HG03432 (cell line): Measurements from ENCODE around the gene RHBDD3.
"Not testable (repeated sequence)": the region's sequence is repeated elsewhere in the genome, so short reads cannot be mapped to it uniquely, and the experiment has no call there.

Experiments used
- ATAC-seq: cut with Tn5 transposase; IDR thresholded peaks from one replicate; pipeline ENCODE4 v1.9.1; 2021; ENCODE audit warnings: mild to moderate bottlenecking, moderate library complexity; ENCODE audit not compliant: unreplicated experiment

Gene RHBDD3

GRCh38 chr22:29219409-29219782, 48.4 kb downstream of the RHBDD3 start:
- not testable (repeated sequence) for ATAC-seq

GRCh38 chr22:29218758-29219408, 48.9 kb downstream of the RHBDD3 start:
- ATAC-seq, result no peak

DNA sequence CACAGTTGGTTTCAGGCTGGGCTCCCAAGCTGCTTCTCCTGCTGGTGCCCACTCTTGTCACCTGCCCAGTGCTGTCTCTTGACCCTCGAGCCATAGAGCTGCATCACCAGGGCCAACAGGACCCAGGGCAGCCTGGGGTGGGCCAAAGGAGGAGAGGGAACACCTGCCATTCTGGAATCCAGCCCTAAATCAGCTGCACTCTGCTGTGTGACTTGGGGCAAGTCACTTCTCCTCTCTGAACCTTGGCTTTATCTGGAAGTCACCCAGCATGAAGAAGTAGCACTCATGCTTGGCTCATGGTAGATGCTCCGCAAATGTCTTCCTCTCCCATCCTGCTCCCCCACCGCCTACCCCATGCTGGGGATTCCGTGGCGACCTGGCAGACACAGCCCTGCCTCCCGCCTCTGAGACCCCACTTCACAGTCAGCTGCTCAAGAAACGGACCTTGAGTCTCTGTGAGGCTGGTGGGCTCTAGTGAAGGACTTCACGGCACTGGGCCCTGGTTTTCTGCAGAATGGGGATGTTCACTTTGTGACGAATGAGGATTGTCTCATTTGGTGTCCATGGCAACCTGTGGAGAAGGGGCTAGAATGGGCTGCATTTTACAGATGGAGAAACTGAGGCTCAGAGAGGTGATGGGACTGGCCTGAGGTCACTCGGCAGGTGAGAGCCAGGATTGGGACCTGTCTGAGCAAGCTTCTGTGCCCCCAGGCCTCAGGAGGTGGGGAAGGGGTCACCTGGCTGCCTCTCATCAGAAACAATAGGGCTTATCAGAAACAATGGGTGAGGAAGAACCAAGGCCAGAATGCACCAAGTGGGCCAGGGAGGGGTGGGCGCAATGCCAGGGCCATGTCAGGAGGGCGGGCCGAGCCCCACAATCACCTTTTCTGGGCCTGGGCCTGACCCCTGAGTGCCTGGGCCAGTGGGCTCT, 49.7 kb downstream of the RHBDD3 start:
- no peak for ATAC-seq

DNA sequence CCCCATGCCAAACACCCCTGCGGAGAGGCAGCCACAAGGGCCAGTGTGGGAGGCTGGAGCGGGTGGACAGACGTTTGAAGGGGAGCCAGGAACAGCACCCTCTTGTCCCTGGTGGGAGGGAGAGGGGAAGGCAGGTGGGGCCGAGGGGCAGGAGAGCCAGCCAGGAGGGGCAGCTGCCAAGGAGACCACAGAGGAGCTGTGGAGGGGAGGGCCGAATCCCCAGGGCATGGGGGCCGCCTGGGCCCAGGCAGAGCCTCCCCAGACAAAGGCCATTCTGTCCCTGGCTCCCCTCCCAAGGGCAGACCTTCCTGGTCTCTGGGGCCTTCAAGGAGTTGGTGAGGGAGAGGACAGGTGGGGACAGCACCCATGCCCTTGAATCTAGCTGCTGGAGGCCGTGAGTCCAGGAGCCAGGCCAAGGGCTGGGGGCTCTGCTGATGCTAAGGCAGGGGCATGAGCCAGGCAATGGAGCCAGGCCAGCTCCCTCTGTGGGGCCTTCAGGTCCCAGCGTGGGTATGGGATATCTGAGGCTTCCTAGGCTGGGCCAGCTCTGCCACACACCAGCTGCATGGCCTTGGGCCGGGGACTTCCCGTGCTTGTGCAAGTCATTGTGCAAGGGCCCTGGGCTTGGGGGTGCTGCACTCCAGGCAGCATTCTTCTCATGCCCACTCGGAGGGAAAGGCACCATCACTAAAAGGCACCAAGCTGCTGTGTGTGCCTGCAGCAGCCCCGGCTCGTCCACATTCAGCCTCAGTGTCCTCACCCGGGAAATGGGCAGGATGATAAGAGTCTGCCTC, 50.7 kb downstream of the RHBDD3 start:
- ATAC-seq, result no peak

GRCh38 chr22:29216011-29216872, 51.5 kb downstream of the RHBDD3 start:
- no peak for ATAC-seq

DNA sequence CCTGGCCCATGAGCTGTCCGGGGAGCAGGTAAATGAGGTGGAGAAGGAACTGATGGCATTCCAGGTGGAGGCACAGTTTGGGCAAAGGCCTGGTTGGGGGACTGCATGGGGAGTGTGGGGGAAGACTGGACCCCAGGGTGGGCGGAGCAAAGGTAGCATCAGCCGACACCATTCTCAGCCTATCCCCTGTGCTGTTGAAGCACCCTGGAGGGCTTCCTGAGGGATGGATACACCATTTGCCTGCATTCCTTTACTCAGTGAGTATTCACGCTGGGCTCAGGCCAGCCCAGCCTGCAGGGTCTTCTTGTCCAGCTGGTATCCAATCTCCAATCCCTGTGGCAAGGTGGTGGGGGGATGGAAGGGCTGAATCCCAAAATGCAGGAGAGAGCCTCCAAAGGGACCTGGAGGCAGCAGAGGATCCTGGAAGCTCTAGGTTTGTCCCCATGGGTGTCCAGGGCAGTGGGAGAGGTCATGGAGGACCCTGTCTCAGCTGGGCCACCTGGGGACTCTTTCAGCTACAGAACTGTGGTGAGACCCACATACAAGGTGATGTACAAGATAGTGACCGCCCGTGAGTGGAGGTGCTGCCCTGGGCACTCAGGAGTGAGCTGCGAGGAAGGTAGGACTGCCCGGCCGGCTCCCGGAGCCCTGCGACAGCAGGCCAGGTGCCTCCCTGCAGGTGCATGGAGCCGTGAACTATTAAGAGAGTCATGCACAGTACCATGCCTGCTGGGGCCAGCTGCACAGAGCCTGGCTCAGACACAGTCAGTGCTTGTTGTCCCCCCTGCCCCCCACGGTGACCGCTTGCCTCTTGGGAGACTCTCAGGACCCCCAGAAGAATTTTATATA, 52.5 kb downstream of the RHBDD3 start:
- ATAC-seq, result no peak

GRCh38 chr22:29214232-29214631, 53.5 kb downstream of the RHBDD3 start:
- no peak for ATAC-seq

- ATAC-seq, result no peak
These were observed 54.3 kb downstream of the RHBDD3 start for GRCh38 chr22:29213493-29213892.

DNA sequence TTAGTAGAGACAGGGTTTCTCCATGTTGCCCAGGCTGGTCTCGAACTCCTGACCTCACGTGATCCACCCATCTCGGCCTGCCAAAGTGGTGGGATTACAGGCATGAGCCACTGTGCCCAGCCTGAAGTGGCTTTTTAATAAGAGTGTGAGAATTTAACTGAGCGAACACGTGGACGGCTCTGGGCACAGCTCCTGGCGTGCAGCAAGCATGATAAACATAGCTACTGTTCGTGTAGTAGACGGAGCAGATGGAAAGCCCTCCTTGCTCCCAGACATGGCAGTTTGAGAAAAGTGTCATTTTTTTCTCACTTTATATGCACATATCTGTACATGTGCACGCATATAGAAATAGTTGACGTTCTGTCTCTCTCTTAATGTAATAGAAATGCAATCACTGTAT, 55.0 kb downstream of the RHBDD3 start:
- no peak for ATAC-seq

GRCh38 chr22:29211466-29211865, 56.3 kb downstream of the RHBDD3 start:
- ATAC-seq, result no peak

GRCh38 chr22:29211066-29211465, 56.7 kb downstream of the RHBDD3 start:
- ATAC-seq, result no peak
